ENCODE results near the gene RPGRIP1. TPM values are rescaled to one million over a fixed set of nuclear protein-coding genes. Genes with fewer than 3 reads are reported as not detected.
A peak's percentile ranks its signal among the peaks of the same experiment; 100 is the strongest.

Gene RPGRIP1
- total RNA-seq, 2 donors from 2014 or later: 0.40 TPM; not detected in 1

- Histone ChIP-seq H3K27ac (peak overlapping the region; percentile 78), H3K27me3 (no peaks in the 10 kb centered on the region), H3K4me3 (no peak overlapping the region), H3K4me1 (peaks cover 4% of the 10 kb centered on the region), H3K9ac (ENCODE audit: low read depth in 2 of 2, low read length in 2 of 2) (no peak overlapping the region), H3K36me3 (no peaks in the 10 kb centered on the region), H3K9me3 (no peaks in the 10 kb centered on the region)
- DNase-seq: no peak
- intact Hi-C loops (cut with DNase I): no loop called here
- no peak for TF ChIP-seq CTCF (IDR thresholded peaks at IDR 0.05)
Measured at GRCh38 chr14:21307637-21308036, 27.8 kb downstream of the RPGRIP1 start.

GRCh38 chr14:21308132-21308478, 28.2 kb downstream of the RPGRIP1 start:
- intact Hi-C loops (cut with DNase I): no loop called here
- Histone ChIP-seq H3K4me1 (peaks cover 4% of the 10 kb centered on the region), H3K27me3 (no peaks in the 10 kb centered on the region), H3K9me3 (no peaks in the 10 kb centered on the region), H3K4me3 (peak overlapping the region; percentile 27), H3K9ac (ENCODE audit: low read depth in 2 of 2, low read length in 2 of 2) (peak overlapping the region in 1 of 2 donors; percentile 62), H3K36me3 (no peaks in the 10 kb centered on the region), H3K27ac (peak overlapping the region; percentile 78)
- TF ChIP-seq CTCF (IDR thresholded peaks at IDR 0.05): no peak
- no peak for DNase-seq

GRCh38 chr14:21308479-21309237, 28.8 kb downstream of the RPGRIP1 start:
- intact Hi-C loops (cut with DNase I): no loop called here
- Histone ChIP-seq H3K27me3 (no peaks in the 10 kb centered on the region), H3K9ac (ENCODE audit: low read depth in 2 of 2, low read length in 2 of 2) (peak overlapping the region in 1 of 2 donors; percentile 62), H3K36me3 (no peaks in the 10 kb centered on the region), H3K4me3 (peak overlapping the region; percentile 27), H3K9me3 (no peaks in the 10 kb centered on the region), H3K4me1 (peaks cover 4% of the 10 kb centered on the region), H3K27ac (peak overlapping the region; percentile 78)
- DNase-seq: peak; percentile 91
- no peak for TF ChIP-seq CTCF (IDR thresholded peaks at IDR 0.05)

- H3K9me3 ChIP-seq: no peaks in the 10 kb centered on the region
- peak overlapping the region; percentile 60 for H3K27ac ChIP-seq
- no peaks in the 10 kb centered on the region for H3K27me3 ChIP-seq
- peak overlapping the region; percentile 27 for H3K4me3 ChIP-seq
- intact Hi-C loops (cut with DNase I): no loop called here
- DNase-seq: no peak
- H3K4me1 ChIP-seq: peaks cover 4% of the 10 kb centered on the region
- H3K36me3 ChIP-seq: no peaks in the 10 kb centered on the region
- TF ChIP-seq CTCF (IDR thresholded peaks at IDR 0.05): no peak
- H3K9ac ChIP-seq (ENCODE audit: low read depth in 2 of 2, low read length in 2 of 2): no peak overlapping the region
Measured at GRCh38 chr14:21309238-21309636, 29.4 kb downstream of the RPGRIP1 start.

GRCh38 chr14:21309956-21310355, 30.1 kb downstream of the RPGRIP1 start:
- no peak for TF ChIP-seq CTCF (IDR thresholded peaks at IDR 0.05)
- no peak overlapping the region for H3K27ac ChIP-seq
- H3K4me3 ChIP-seq: no peak overlapping the region
- no peak overlapping the region for H3K9ac ChIP-seq (ENCODE audit: low read depth in 2 of 2, low read length in 2 of 2)
- no peaks in the 10 kb centered on the region for H3K27me3 ChIP-seq
- no peaks in the 10 kb centered on the region for H3K36me3 ChIP-seq
- intact Hi-C loops (cut with DNase I): no loop called here
- no peak for DNase-seq
- H3K9me3 ChIP-seq: no peaks in the 10 kb centered on the region
- peaks cover 4% of the 10 kb centered on the region for H3K4me1 ChIP-seq

Measured in colonic mucosa (tissue), 4 donors.